Tibial artery (tissue), 4 donors: ENCODE data around the gene ARHGAP15.

Experiments
- DNase-seq, 2 donors: peaks; one replicate each; pipeline ENCODE4 v3.0.0-alpha.2; 2019
- H3K27ac ChIP-seq, 2 donors: fragments of 200-600 bp; sonication (generic) in 1 of 2; 1 replicate in 1 of 2; 2 replicates in 1 of 2; pipeline ENCODE4 v1.5.1; 2018 to 2019; ENCODE audit warnings: mild to moderate bottlenecking in 1 of 2
- H3K27me3 ChIP-seq, 2 donors: fragments of 200-600 bp; sonication (generic) in 1 of 2; one replicate each; pipeline versions ENCODE4 v1.5.1 to v1.6.0; 2016 to 2019
- H3K36me3 ChIP-seq, 3 donors: fragments of 200-600 bp; sonication (generic) in 2 of 3; one replicate each; pipeline ENCODE4 v1.5.1; 2016 to 2019; ENCODE audit warnings: mild to moderate bottlenecking in 2 of 3
- H3K4me1 ChIP-seq, 4 donors: fragments of 200-600 bp; sonication (generic) in 2 of 4; 1 replicate in 3 of 4; 2 replicates in 1 of 4; pipeline ENCODE4 v1.5.1; 2016 to 2019
- H3K4me3 ChIP-seq, 2 donors: fragments of 200-600 bp; sonication (generic) in 1 of 2; 1 replicate in 1 of 2; 2 replicates in 1 of 2; pipeline ENCODE4 v1.5.1; 2018 to 2019; ENCODE audit warnings: mild to moderate bottlenecking in 2 of 2
- H3K9me3 ChIP-seq, 3 donors: fragments of 200-600 bp; sonication (generic) in 1 of 3; one replicate each; pipeline ENCODE4 v1.5.1; 2016 to 2019
- intact Hi-C: fragments of 100-400 bp; cut with DNase I; formaldehyde crosslinking; loops from one replicate; pipeline ENCODE4 v1.15.0; 2023; ENCODE audit warnings: low total_unique reads
- TF ChIP-seq, protein P1 (sequence below), 2 experiments: fragments of 200-600 bp in 1 of 2; fragments of 450-650 bp in 1 of 2; IDR thresholded peaks; one replicate each; pipeline ENCODE4 v1.5.1; 2017 to 2019; ENCODE audit warnings: antibody characterized with exemption in 2 of 2, mild to moderate bottlenecking in 1 of 2, moderate library complexity in 1 of 2

Gene ARHGAP15

DNA sequence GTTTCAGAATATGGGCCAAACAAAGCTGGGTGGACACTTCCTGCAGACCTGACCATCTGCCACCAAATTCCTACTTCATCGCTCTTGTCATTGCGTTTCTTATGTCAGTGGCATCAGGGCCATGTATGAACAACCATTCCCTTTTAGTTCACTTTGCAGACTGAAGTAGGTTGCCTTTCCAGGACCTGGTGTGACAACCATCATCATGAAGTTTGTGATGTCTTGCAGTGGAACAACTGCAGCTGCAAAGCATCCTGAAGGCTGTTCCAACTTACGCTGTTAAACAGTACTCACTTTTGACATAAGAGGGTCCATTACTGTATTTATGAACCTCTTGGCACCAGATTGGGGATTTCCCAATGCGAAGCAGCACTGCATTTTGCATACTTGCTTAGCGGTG, 511.6 kb downstream of the ARHGAP15 start:
- Histone ChIP-seq H3K9me3 (peaks cover 0 to 7% (median 0%) of the 10 kb centered on the region in 3 donors), H3K27me3 (no peaks in the 10 kb centered on the region), H3K27ac (no peak overlapping the region), H3K36me3 (no peaks in the 10 kb centered on the region), H3K4me3 (no peak overlapping the region), H3K4me1 (no peaks in the 10 kb centered on the region)
- DNase-seq = no peak
- TF ChIP-seq, protein P1, sequence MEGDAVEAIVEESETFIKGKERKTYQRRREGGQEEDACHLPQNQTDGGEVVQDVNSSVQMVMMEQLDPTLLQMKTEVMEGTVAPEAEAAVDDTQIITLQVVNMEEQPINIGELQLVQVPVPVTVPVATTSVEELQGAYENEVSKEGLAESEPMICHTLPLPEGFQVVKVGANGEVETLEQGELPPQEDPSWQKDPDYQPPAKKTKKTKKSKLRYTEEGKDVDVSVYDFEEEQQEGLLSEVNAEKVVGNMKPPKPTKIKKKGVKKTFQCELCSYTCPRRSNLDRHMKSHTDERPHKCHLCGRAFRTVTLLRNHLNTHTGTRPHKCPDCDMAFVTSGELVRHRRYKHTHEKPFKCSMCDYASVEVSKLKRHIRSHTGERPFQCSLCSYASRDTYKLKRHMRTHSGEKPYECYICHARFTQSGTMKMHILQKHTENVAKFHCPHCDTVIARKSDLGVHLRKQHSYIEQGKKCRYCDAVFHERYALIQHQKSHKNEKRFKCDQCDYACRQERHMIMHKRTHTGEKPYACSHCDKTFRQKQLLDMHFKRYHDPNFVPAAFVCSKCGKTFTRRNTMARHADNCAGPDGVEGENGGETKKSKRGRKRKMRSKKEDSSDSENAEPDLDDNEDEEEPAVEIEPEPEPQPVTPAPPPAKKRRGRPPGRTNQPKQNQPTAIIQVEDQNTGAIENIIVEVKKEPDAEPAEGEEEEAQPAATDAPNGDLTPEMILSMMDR (IDR thresholded peaks at IDR 0.05) = no peak
- intact Hi-C loops = no loop called here

DNA sequence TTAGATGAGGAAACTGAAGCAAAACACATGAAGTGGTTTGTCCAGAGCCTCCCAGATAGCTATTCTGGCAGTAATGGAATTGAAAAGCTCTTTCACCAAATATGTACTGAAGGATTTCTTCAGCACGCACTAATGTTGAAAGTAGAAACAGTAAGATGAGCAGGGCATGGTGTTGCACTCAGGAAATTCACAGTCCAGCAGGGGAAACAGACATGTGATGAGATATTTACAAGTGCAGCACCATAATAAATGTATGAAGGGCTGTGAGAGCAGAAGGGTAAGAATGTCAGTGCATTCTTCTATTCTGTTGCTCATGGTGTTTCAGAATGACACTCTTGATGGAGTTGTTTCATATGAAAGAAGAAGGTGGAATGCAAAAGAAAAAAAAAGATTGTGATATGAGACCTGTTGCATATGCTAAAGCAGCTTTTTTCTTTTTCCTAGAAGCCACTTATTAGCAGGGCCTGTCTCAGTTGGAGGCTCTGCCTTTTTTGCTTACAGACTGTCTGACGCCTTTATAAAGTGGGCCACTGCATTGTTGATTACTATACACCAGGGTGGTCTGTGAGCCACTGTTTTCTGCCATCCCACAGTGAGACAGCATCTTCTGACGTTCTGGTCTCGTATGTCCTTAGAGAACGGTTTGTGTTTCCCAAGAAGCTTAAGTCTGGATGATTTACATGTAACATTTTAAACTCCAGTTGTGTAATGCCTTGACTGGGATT, 516.9 kb downstream of the ARHGAP15 start:
- TF ChIP-seq, protein P1 (IDR thresholded peaks at IDR 0.05) = no peak
- intact Hi-C loops = no loop called here
- H3K36me3 ChIP-seq = no peaks in the 10 kb centered on the region
- H3K27me3 ChIP-seq = no peaks in the 10 kb centered on the region
- DNase-seq = no peak
- no peaks in the 10 kb centered on the region for H3K4me1 ChIP-seq
- no peak overlapping the region for H3K27ac ChIP-seq
- H3K9me3 ChIP-seq = no peaks in the 10 kb centered on the region
- no peak overlapping the region for H3K4me3 ChIP-seq

DNA sequence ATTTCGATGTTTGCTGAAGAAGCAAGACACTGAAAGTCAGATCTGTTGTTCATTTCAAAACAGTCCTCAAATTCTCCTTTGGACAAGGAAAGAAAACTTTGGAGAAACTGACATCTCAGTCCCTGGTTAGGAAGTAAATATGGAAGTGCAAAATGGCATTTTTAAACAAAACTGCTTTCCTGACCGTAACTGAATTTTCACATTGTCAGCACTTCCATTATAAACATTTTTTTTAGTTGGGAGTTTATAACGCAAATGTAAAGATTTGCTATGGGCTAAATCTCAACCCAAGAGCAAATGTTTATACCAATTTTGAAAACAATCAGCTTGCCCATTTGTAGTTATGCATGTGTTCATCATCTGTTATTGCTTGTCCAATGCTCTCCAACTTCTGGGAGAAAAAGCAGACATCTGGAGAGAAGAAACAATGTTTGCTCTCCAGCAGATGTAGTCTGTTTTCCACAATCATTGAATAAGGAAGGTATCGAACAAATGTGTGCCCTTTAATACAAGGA, 520.1 kb downstream of the ARHGAP15 start:
- Histone ChIP-seq H3K9me3 (peaks cover 0 to 10% (median 0%) of the 10 kb centered on the region in 3 donors), H3K36me3 (peaks cover 0 to 6% (median 0%) of the 10 kb centered on the region in 3 donors), H3K27ac (no peak overlapping the region), H3K4me1 (no peaks in the 10 kb centered on the region), H3K4me3 (no peak overlapping the region), H3K27me3 (no peaks in the 10 kb centered on the region)
- intact Hi-C loops = no loop called here
- DNase-seq = no peak
- TF ChIP-seq, protein P1 (IDR thresholded peaks at IDR 0.05) = no peak

DNA sequence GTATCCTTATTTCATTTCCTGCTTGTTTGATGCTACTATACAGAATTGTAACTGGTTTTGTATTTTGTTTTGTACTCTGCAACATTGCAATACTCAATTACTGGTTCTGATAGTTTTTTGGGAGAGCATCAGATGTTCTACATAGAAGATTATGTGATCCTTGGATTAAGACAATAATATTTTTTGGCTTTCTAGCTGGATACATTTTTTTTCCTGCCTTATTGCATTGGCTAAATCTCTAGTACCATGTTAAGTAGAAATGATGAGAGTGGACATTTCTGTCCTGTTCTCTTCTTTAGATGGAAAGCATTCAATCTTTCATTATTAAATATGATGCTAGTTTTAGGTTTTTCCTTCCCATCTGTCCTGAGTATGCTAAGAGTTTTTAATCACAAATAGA, 523.5 kb downstream of the ARHGAP15 start:
- Histone ChIP-seq H3K9me3 (peaks cover 0 to 10% (median 0%) of the 10 kb centered on the region in 3 donors), H3K27me3 (no peaks in the 10 kb centered on the region), H3K27ac (no peak overlapping the region), H3K4me3 (no peak overlapping the region), H3K4me1 (no peaks in the 10 kb centered on the region), H3K36me3 (peaks cover 0 to 6% (median 0%) of the 10 kb centered on the region in 3 donors)
- intact Hi-C loops = no loop called here
- no peak for DNase-seq
- TF ChIP-seq, protein P1 (IDR thresholded peaks at IDR 0.05) = no peak

DNA sequence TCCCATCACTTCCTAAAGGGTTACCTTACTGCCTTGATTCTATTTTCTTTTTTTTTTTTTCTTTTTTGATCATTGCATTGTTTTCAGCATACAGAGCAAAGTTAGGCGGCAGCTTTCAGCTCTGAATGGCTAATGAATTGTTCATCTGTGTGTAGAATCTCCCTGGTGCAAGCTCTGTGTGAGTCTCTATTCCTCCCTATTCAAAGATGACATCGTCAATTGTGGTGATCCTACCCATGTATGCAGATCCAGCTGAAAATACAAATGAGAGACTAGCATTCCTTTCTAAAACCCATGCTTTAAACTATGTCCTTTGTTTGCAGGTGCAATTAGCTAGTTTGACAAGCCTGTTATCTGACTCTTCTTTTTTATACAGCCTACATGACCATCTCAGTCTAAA, 539.0 kb downstream of the ARHGAP15 start:
- DNase-seq = no peak
- Histone ChIP-seq H3K9me3 (no peaks in the 10 kb centered on the region), H3K4me3 (no peak overlapping the region), H3K27me3 (no peaks in the 10 kb centered on the region), H3K27ac (no peak overlapping the region), H3K4me1 (no peaks in the 10 kb centered on the region), H3K36me3 (no peaks in the 10 kb centered on the region)
- intact Hi-C loops = no loop called here
- TF ChIP-seq, protein P1 (IDR thresholded peaks at IDR 0.05) = no peak
